ENCODE results near the gene NRN1. TPM values are rescaled to one million over a fixed set of nuclear protein-coding genes. Genes with fewer than 3 reads are reported as not detected.
"Not testable (repeated sequence)": the region's sequence is repeated elsewhere in the genome, so short reads cannot be mapped to it uniquely, and the experiment has no call there.

NRN1 gene
- total and polyA plus RNA-seq, 2 experiments from 2014 or later = not detected

GRCh38 chr6:5976811-5977210, 29.9 kb downstream of the NRN1 start:
- no peaks in the 10 kb centered on the region for H3K79me2 ChIP-seq
- no peaks in the 10 kb centered on the region for H4K20me1 ChIP-seq (ENCODE audit: insufficient read depth, poor library complexity, severe bottlenecking)
- H3K27ac ChIP-seq = no peak overlapping the region
- H3K4me3 ChIP-seq = no peak overlapping the region
- peaks cover 3% of the 10 kb centered on the region for H3K27me3 ChIP-seq
- TF ChIP-seq EZH2phosphoT487 (IDR thresholded peaks at IDR 0.05; ENCODE audit: low read depth, severe bottlenecking, unreplicated experiment) (no peak), CTCF (IDR thresholded peaks at IDR 0.05; ENCODE audit: poor library complexity) (no peak), EZH2 (IDR thresholded peaks at IDR 0.05; ENCODE audit: borderline replicate concordance) (no peak)
- H3K36me3 ChIP-seq (replicated peaks; ENCODE audit: insufficient read depth, low read depth) = no peaks in the 10 kb centered on the region
- H3K4me1 ChIP-seq (ENCODE audit: insufficient read depth) = no peaks in the 10 kb centered on the region
- H2AFZ ChIP-seq = no peak overlapping the region
- no peak overlapping the region for H3K4me2 ChIP-seq
- no peaks in the 10 kb centered on the region for H3K9me2 ChIP-seq (replicated peaks; ENCODE audit: insufficient read depth)
- WGBS (ENCODE audit: low lambda C conversion rate, missing lambda C conversion rate) = 86% methylated on average over 3 of the region's 3 CpGs
- no peak for DNase-seq (ENCODE audit: low spot score)
- no peaks in the 10 kb centered on the region for H3K9me3 ChIP-seq (ENCODE audit: low read depth)

DNA sequence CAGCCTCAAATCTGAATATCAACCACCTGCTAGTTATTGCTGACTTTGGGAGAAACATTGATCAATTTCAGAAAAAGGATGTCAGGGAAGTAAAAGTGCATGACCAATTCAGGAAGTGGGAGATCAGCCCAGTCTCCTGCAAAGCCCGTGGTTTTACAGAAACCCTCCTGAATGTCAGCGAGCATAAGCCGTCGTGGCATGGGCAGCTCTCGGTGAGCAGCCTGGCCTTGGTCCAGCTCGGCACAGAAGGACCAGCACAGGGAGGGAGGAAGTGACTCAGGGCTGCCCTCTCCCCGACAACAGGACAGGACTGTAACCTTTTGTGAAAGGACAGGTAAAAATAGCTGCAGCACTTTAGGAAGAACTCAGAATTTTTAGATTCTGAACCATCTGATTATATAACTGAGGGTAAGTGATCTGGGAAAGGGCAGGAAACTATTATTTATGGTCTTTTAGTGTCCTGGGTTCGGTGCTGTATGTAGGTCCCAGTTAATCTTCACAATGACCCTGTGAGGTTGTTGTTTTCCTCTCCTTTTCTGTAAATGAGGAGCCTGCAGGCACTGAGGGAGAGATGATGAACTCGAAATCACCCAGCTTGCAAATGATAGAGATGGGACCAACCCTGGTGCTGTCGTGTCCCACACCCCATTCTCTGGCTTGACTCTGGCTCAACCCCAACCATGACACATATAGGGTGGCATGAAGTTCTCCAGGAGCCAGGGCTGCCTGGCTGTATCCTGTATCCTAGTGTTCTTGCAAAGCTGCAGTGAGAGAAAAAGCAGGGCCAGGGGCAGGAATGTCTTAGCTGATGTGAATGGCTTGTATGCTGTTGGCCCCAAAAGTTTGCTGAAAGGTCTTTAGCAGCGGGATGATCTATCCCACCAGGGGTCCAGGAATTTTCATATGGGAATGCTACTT, 37.6 kb downstream of the NRN1 start:
- Histone ChIP-seq H3K4me2 (no peak overlapping the region), H4K20me1 (ENCODE audit: insufficient read depth, poor library complexity, severe bottlenecking) (no peaks in the 10 kb centered on the region), H3K27ac (no peak overlapping the region), H3K27me3 (no peaks in the 10 kb centered on the region), H3K79me2 (no peaks in the 10 kb centered on the region), H3K9me3 (ENCODE audit: low read depth) (no peaks in the 10 kb centered on the region), H3K36me3 (replicated peaks; ENCODE audit: insufficient read depth, low read depth) (no peaks in the 10 kb centered on the region), H3K9me2 (replicated peaks; ENCODE audit: insufficient read depth) (no peaks in the 10 kb centered on the region), H3K4me1 (ENCODE audit: insufficient read depth) (no peaks in the 10 kb centered on the region), H2AFZ (no peak overlapping the region), H3K4me3 (no peak overlapping the region)
- DNase-seq (ENCODE audit: low spot score) = no peak
- WGBS (ENCODE audit: low lambda C conversion rate, missing lambda C conversion rate) = 71% methylated on average over 11 of the region's 11 CpGs
- no peak for TF ChIP-seq CTCF (IDR thresholded peaks at IDR 0.05; ENCODE audit: poor library complexity)
- TF ChIP-seq EZH2 (IDR thresholded peaks at IDR 0.05; ENCODE audit: borderline replicate concordance) = no peak
- no peak for TF ChIP-seq EZH2phosphoT487 (IDR thresholded peaks at IDR 0.05; ENCODE audit: low read depth, severe bottlenecking, unreplicated experiment)

- H3K79me2 ChIP-seq; DNase-seq (ENCODE audit: low spot score); H3K27ac ChIP-seq; H3K27me3 ChIP-seq; H3K4me2 ChIP-seq; H3K9me2 ChIP-seq (replicated peaks; ENCODE audit: insufficient read depth); H3K36me3 ChIP-seq (replicated peaks; ENCODE audit: insufficient read depth, low read depth); H3K4me3 ChIP-seq; H3K9me3 ChIP-seq (ENCODE audit: low read depth); H3K4me1 ChIP-seq (ENCODE audit: insufficient read depth); H4K20me1 ChIP-seq (ENCODE audit: insufficient read depth, poor library complexity, severe bottlenecking); H2AFZ ChIP-seq: not testable (repeated sequence)
- 62% methylated on average over 3 of the region's 3 CpGs for WGBS (ENCODE audit: low lambda C conversion rate, missing lambda C conversion rate)
Measured at GRCh38 chr6:5968036-5968435, 38.7 kb downstream of the NRN1 start.

DNA sequence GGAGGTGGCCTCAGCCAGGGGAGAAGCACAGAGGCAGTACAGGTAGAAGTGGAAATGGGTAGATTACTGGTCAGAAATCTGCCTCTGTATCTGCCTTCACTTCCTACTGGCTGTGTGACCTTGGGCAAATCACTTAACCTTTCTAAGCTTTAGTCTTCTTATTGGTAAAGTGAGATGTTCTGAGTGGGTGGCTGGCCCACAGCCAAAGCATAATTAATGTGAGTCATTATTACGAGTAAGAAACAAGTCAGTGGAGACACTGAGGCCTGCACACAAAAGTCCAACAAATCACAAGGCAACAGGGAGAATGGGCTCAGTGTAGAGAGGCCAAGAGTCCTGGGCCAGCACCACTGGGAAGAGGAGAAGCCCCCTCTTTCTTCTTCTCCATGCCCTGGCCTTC, 39.1 kb downstream of the NRN1 start:
- Histone ChIP-seq H3K9me2 (replicated peaks; ENCODE audit: insufficient read depth) (no peaks in the 10 kb centered on the region), H4K20me1 (ENCODE audit: insufficient read depth, poor library complexity, severe bottlenecking) (no peaks in the 10 kb centered on the region), H3K4me3 (no peak overlapping the region), H3K4me1 (ENCODE audit: insufficient read depth) (no peaks in the 10 kb centered on the region), H2AFZ (no peak overlapping the region), H3K36me3 (replicated peaks; ENCODE audit: insufficient read depth, low read depth) (no peaks in the 10 kb centered on the region), H3K9me3 (ENCODE audit: low read depth) (no peaks in the 10 kb centered on the region), H3K27ac (no peak overlapping the region), H3K79me2 (no peaks in the 10 kb centered on the region), H3K27me3 (no peaks in the 10 kb centered on the region), H3K4me2 (no peak overlapping the region)
- DNase-seq (ENCODE audit: low spot score) = no peak
- no peak for TF ChIP-seq EZH2phosphoT487 (IDR thresholded peaks at IDR 0.05; ENCODE audit: low read depth, severe bottlenecking, unreplicated experiment)
- no peak for TF ChIP-seq EZH2 (IDR thresholded peaks at IDR 0.05; ENCODE audit: borderline replicate concordance)
- no peak for TF ChIP-seq CTCF (IDR thresholded peaks at IDR 0.05; ENCODE audit: poor library complexity)
- 70% methylated on average over 1 of the region's 1 CpG for WGBS (ENCODE audit: low lambda C conversion rate, missing lambda C conversion rate)

All from hepatocyte (in vitro differentiated cells).